Ovary (tissue), 3 donors: ENCODE measurements around the gene MCCC2.
"Not testable (repeated sequence)": the region's sequence is repeated elsewhere in the genome, so short reads cannot be mapped to it uniquely, and the experiment has no call there.

Experiments used
- POLR2A ChIP-seq: fragments of 450-650 bp; IDR thresholded peaks from one replicate; pipeline ENCODE4 v1.6.1; 2017; ENCODE audit warnings: antibody characterized with exemption, mild to moderate bottlenecking, moderate library complexity
- TF ChIP-seq, protein P1 (sequence below), 3 donors: fragments of 450-650 bp in 2 of 3; fragments of 200-600 bp in 1 of 3; IDR thresholded peaks; one replicate each; pipeline versions ENCODE4 v1.5.1 to v1.8.0; 2016 to 2022; ENCODE audit warnings: antibody characterized with exemption in 3 of 3, mild to moderate bottlenecking in 1 of 3
- donor health status: DM: no; HTN: no; CAD: no.

DNA sequence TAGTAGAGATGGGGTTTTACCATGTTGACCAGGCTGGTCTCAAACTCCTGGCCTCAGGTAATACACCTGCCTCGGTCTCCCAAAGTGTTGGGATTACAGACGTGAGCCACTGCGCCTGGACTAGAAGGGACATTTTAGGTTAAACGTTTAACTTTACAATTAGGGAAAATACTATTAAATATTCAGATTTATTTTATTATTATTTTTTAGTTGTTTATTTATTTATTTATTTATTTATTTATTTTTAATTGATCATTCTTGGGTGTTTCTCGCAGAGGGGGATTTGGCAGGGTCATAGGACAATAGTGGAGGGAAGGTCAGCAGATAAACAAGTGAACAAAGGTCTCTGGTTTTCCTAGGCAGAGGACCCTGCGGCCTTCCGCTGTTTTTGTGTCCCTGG, 36.3 kb upstream of the MCCC2 start:
- TF ChIP-seq, protein P1, sequence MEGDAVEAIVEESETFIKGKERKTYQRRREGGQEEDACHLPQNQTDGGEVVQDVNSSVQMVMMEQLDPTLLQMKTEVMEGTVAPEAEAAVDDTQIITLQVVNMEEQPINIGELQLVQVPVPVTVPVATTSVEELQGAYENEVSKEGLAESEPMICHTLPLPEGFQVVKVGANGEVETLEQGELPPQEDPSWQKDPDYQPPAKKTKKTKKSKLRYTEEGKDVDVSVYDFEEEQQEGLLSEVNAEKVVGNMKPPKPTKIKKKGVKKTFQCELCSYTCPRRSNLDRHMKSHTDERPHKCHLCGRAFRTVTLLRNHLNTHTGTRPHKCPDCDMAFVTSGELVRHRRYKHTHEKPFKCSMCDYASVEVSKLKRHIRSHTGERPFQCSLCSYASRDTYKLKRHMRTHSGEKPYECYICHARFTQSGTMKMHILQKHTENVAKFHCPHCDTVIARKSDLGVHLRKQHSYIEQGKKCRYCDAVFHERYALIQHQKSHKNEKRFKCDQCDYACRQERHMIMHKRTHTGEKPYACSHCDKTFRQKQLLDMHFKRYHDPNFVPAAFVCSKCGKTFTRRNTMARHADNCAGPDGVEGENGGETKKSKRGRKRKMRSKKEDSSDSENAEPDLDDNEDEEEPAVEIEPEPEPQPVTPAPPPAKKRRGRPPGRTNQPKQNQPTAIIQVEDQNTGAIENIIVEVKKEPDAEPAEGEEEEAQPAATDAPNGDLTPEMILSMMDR (IDR thresholded peaks at IDR 0.05): not testable (repeated sequence)
- not testable (repeated sequence) for TF ChIP-seq POLR2A
